SK-N-MC (cell line): ENCODE results near the gene ZNF804B.

ENCODE experiments used
- DNase-seq: peaks from one replicate; pipeline ENCODE4 v3.0.0-alpha.2; 2011; ENCODE audit warnings: low read depth, low spot score
- H3K27ac ChIP-seq: fragments of 200-600 bp; sonication (generic); 2 replicates; pipeline ENCODE4 v1.5.1; 2016; ENCODE audit warnings: mixed run types
- H3K36me3 ChIP-seq: fragments of 200-600 bp; sonication (generic); 2 replicates; pipeline ENCODE4 v1.6.1; 2017; ENCODE audit warnings: antibody characterized with exemption, low read length, mixed read lengths; ENCODE audit not compliant: insufficient read depth
- H3K4me3 ChIP-seq: fragments of 200-600 bp; sonication (generic); 2 replicates; pipeline ENCODE4 v1.5.1; 2016
- H3K9ac ChIP-seq: fragments of 200-600 bp; sonication (generic); 2 replicates; pipeline ENCODE4 v1.8.0; 2017; ENCODE audit warnings: mixed run types, mixed read lengths; ENCODE audit not compliant: insufficient read length
- H3K9me3 ChIP-seq: fragments of 200-600 bp; sonication (generic); 2 replicates; pipeline ENCODE4 v1.6.1; 2017; ENCODE audit warnings: low read depth, mild to moderate bottlenecking, antibody characterized with exemption, low read length, moderate library complexity, mixed read lengths
- EZH2 ChIP-seq: fragments of 200-600 bp; sonication (generic); IDR thresholded peaks from one replicate; pipeline ENCODE4 v1.6.1; 2017; ENCODE audit warnings: antibody characterized with exemption
- FOXP2 ChIP-seq: optimal IDR thresholded peaks from 2 replicates; pipeline ENCODE3; 2011; ENCODE audit warnings: mild to moderate bottlenecking, moderate library complexity; ENCODE audit not compliant: insufficient read depth; ENCODE audit errors: extremely low read length, control extremely low read depth
- POLR2AphosphoS5 ChIP-seq: IDR thresholded peaks from 2 replicates; pipeline ENCODE4 v1.6.1; 2012; ENCODE audit warnings: mild to moderate bottlenecking, low read depth, low read length, borderline replicate concordance

The ZNF804B gene

DNA sequence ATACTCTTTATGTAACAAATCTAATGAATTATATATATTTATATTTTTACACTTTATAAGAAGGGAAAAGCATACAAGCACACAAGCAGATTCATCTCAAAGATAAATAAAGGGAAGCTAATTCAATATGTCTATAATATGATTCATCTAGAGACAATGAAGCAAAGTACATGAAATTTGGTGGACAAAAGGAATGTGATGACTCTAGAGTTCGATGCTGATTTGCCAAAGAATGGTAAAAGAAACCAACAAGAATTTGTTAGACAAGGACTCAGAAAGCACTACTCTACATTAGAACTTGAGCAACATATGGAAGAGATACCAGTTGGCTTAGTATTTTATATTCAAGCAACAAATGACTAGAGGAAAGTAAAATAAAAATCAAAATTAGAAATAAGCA, 572.5 kb downstream of the ZNF804B start:
- Histone ChIP-seq H3K36me3 (no peaks in the 10 kb centered on the region), H3K27ac (no peak overlapping the region), H3K9me3 (no peaks in the 10 kb centered on the region), H3K4me3 (no peak overlapping the region), H3K9ac (no peak overlapping the region)
- TF ChIP-seq POLR2AphosphoS5 (no peak), FOXP2 (no peak), EZH2 (no peak)
- DNase-seq: no peak

DNA sequence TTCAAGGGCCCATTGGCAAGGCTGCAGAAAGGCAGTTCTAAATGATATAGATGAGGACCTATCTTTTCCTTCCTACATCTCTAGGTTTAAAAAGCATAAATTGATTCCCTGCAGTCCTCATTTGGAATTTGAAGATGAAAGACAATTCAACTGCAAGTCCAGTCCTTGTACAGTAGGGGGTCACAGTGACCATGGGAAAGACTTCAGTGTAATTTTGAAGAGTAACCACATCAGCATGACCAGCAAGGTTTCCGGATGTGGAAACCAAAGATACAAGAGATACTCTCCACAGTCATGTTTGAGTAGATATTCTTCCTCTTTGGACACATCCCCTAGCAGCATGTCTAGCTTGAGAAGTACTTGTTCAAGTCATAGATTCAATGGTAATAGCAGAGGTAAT, 575.3 kb downstream of the ZNF804B start:
- Histone ChIP-seq H3K36me3 (no peaks in the 10 kb centered on the region), H3K4me3 (no peak overlapping the region), H3K9me3 (no peaks in the 10 kb centered on the region), H3K9ac (no peak overlapping the region), H3K27ac (no peak overlapping the region)
- no peak for DNase-seq
- TF ChIP-seq EZH2 (no peak), FOXP2 (no peak), POLR2AphosphoS5 (no peak)

DNA sequence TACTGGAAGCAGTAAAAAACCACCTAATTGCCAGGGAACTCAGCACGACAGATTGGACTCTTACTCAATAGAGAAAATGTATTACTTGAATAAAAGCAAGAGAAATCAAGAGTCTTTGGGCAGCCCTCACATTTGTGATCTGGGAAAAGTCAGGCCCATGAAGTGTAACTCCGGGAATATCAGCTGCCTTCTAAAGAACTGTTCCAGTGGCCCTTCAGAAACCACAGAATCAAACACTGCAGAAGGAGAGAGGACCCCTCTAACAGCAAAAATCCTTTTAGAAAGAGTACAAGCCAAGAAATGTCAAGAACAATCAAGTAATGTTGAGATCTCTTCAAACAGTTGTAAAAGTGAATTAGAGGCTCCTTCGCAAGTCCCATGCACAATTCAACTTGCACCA, 576.0 kb downstream of the ZNF804B start:
- TF ChIP-seq FOXP2 (no peak), EZH2 (no peak), POLR2AphosphoS5 (no peak)
- Histone ChIP-seq H3K27ac (no peak overlapping the region), H3K4me3 (no peak overlapping the region), H3K36me3 (no peaks in the 10 kb centered on the region), H3K9me3 (no peaks in the 10 kb centered on the region), H3K9ac (no peak overlapping the region)
- DNase-seq: no peak

DNA sequence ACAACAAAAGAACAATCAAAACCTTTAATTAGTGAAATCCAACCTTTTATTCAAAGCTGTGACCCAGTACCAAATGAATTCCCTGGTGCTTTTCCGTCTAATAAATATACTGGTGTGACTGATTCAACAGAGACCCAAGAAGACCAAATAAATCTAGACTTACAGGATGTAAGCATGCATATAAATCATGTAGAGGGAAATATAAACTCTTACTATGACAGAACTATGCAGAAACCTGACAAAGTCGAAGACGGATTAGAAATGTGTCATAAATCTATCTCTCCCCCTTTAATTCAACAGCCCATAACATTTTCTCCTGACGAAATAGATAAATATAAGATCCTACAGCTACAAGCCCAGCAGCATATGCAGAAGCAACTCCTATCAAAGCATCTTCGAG, 576.6 kb downstream of the ZNF804B start:
- no peaks in the 10 kb centered on the region for H3K36me3 ChIP-seq
- no peak overlapping the region for H3K27ac ChIP-seq

DNA sequence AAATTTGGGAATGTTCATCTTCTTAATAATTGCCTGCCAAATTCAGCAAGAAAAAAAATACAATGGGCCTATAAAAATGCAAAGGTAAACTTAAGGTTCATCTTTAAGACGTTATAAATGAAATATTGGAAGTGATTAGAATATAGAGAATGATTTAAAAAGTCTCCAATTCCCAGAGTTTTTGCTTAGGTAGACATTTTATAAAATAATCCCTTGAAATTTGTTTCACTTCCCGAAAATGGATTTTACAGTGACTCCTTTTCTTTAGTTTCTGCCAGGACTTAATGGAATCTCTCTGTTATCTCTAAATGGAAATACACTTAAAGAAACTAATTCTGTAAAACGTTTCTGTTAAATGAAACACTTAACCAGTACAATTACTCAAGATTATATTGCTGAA, 580.2 kb downstream of the ZNF804B start:
- no peak for TF ChIP-seq FOXP2
- no peak for TF ChIP-seq POLR2AphosphoS5
- no peak for TF ChIP-seq EZH2
- no peak for DNase-seq
- Histone ChIP-seq H3K9me3 (no peaks in the 10 kb centered on the region), H3K9ac (no peak overlapping the region), H3K4me3 (no peak overlapping the region), H3K27ac (no peak overlapping the region), H3K36me3 (no peaks in the 10 kb centered on the region)

More for the DNA sequence above, 576.6 kb downstream of the ZNF804B start:
- Histone ChIP-seq H3K9me3 (no peaks in the 10 kb centered on the region), H3K4me3 (no peak overlapping the region), H3K9ac (no peak overlapping the region)
- no peak for DNase-seq
- no peak for TF ChIP-seq EZH2
- no peak for TF ChIP-seq FOXP2

DNA sequence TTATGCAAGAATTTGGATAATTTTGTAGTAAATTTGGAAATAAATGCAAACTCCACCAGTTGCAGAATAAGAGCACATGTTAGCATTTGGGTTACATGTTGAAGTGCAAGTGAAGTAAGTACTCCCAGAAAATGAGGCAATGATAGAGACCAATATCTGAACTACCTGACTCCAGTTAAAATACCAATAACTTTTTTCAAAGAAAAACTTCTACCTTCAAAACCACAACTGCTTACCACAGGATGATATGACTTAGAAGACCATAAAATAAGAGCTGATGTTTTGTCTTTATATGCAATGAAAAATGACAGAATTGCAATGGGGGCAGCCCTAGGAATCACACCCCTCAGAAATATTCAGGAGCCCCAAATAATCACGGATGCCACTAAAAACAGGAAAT, 597.6 kb downstream of the ZNF804B start:
- Histone ChIP-seq H3K36me3 (no peaks in the 10 kb centered on the region), H3K4me3 (no peak overlapping the region), H3K9ac (no peak overlapping the region), H3K9me3 (no peaks in the 10 kb centered on the region), H3K27ac (no peak overlapping the region)
- TF ChIP-seq EZH2: no peak
- no peak for TF ChIP-seq POLR2AphosphoS5
- no peak for TF ChIP-seq FOXP2
- no peak for DNase-seq

DNA sequence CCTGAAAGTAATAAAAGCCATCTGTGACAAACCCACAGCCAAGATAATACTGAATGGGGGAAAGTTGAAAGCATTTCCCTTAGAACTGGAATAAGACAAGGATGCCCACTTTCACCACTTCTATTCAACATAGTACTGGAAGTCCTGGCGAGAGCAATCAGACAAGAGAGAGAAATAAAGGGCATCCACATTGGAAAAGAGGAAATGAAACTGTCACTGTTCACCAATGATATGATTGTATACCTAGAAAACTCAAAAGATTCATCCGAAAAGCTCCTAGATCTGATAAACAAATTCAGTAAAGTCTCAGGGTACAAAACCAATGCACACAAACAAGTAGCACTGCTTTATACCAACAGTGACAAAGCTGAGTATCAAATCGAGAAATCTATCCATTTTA, 617.7 kb downstream of the ZNF804B start:
- H3K4me3 ChIP-seq: no peak overlapping the region
- no peaks in the 10 kb centered on the region for H3K36me3 ChIP-seq
- H3K9ac ChIP-seq: no peak overlapping the region
- TF ChIP-seq EZH2 (no peak), POLR2AphosphoS5 (no peak), FOXP2 (no peak)
- H3K27ac ChIP-seq: no peak overlapping the region
- DNase-seq: no peak
- H3K9me3 ChIP-seq: no peaks in the 10 kb centered on the region

DNA sequence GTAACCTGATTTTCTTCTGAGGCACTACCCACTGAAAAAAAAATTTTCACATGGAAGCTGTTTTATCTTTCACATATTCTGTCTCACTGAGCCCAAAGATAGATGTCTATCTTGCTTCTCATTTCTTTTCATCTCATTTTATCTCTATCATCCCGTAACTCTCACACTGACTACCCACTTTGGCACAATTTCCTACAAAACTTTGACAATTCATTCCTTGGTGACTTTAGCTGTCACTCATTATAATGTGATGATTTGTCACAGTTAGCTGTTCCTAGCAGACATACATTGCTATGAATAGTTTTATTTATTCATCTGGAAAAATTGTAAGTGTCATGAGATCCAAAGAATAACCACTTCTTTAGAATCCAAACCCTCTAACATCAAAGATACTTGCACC, 625.9 kb downstream of the ZNF804B start:
- no peak overlapping the region for H3K9ac ChIP-seq
- no peaks in the 10 kb centered on the region for H3K36me3 ChIP-seq
- no peaks in the 10 kb centered on the region for H3K9me3 ChIP-seq
- TF ChIP-seq FOXP2: no peak
- no peak for DNase-seq
- no peak overlapping the region for H3K27ac ChIP-seq
- no peak overlapping the region for H3K4me3 ChIP-seq
